Liver (tissue), 9 donors: ENCODE measurements around the gene CFDP1. TPM values are rescaled to one million over a fixed set of nuclear protein-coding genes. Genes with fewer than 3 reads are reported as not detected.

Source experiments
- DNase-seq: peaks from one replicate; pipeline ENCODE4 v3.0.0-alpha.2; 2017; ENCODE audit warnings: low spot score
- H3K27ac ChIP-seq, 2 donors: one replicate each; pipeline ENCODE4 v1.7.0; 2013; ENCODE audit warnings: inconsistent platforms in 2 of 2, low read length in 2 of 2, control low read depth in 1 of 2, low read depth in 1 of 2, mild to moderate bottlenecking in 1 of 2
- H3K27me3 ChIP-seq, 4 donors: one replicate each; pipeline versions ENCODE4 v1.6.1 to v1.7.0; 2013; ENCODE audit warnings: low read length in 3 of 4, inconsistent platforms in 1 of 4, mild to moderate bottlenecking in 1 of 4, moderate library complexity in 1 of 4; ENCODE audit not compliant: control insufficient read depth in 4 of 4, insufficient read depth in 4 of 4
- H3K36me3 ChIP-seq, 4 donors: one replicate each; pipeline versions ENCODE4 v1.6.1 to v1.7.0; 2013; ENCODE audit warnings: low read length in 3 of 4, mild to moderate bottlenecking in 3 of 4, low read depth in 1 of 4, moderate library complexity in 1 of 4; ENCODE audit not compliant: control insufficient read depth in 4 of 4, insufficient read depth in 3 of 4
- H3K4me1 ChIP-seq, 4 donors: one replicate each; pipeline versions ENCODE4 v1.6.1 to v1.7.0; 2013; ENCODE audit warnings: low read length in 3 of 4, mild to moderate bottlenecking in 3 of 4, moderate library complexity in 1 of 4; ENCODE audit not compliant: control insufficient read depth in 4 of 4, insufficient read depth in 4 of 4
- H3K4me3 ChIP-seq, 3 donors: one replicate each; pipeline versions ENCODE4 v1.6.1 to v1.7.0; 2013; ENCODE audit warnings: low read length in 3 of 3, control low read depth in 1 of 3, low read depth in 1 of 3, mild to moderate bottlenecking in 1 of 3
- H3K9ac ChIP-seq, 2 donors: one replicate each; pipeline ENCODE4 v1.7.0; 2013; ENCODE audit warnings: low read length in 2 of 2, mild to moderate bottlenecking in 2 of 2, moderate library complexity in 2 of 2, control low read depth in 1 of 2, low read depth in 1 of 2
- H3K9me3 ChIP-seq, 4 donors: one replicate each; pipeline versions ENCODE4 v1.6.1 to v1.7.0; 2013; ENCODE audit warnings: low read length in 3 of 4; ENCODE audit not compliant: control insufficient read depth in 4 of 4
- EGR1 ChIP-seq, 2 donors: IDR thresholded peaks; 2 replicates each; pipeline ENCODE4 v1.6.1; 2016 to 2018; ENCODE audit warnings: antibody characterized with exemption in 2 of 2, low read depth in 2 of 2
- FOXA1 ChIP-seq: IDR thresholded peaks from 2 replicates; pipeline ENCODE4 v1.6.1; 2016; ENCODE audit warnings: antibody characterized with exemption
- FOXA2 ChIP-seq: IDR thresholded peaks from 2 replicates; pipeline ENCODE4 v1.6.1; 2016; ENCODE audit warnings: antibody characterized with exemption
- GABPA ChIP-seq, 2 donors: IDR thresholded peaks in 1 of 2; conservative IDR thresholded peaks in 1 of 2; 2 replicates each; pipeline ENCODE4 v1.6.1; 2016; ENCODE audit warnings: antibody characterized with exemption in 2 of 2, mild to moderate bottlenecking in 1 of 2, moderate library complexity in 1 of 2
- HNF4A ChIP-seq, 2 donors: conservative IDR thresholded peaks; 2 replicates each; pipeline ENCODE4 v1.6.1; 2016; ENCODE audit warnings: antibody characterized with exemption in 2 of 2, mild to moderate bottlenecking in 2 of 2
- HNF4G ChIP-seq: IDR thresholded peaks from 2 replicates; pipeline ENCODE4 v1.6.1; 2016; ENCODE audit warnings: antibody characterized with exemption
- JUND ChIP-seq, 2 donors: IDR thresholded peaks; 2 replicates each; pipeline ENCODE4 v1.6.1; 2016; ENCODE audit warnings: antibody characterized with exemption in 2 of 2
- NR2F2 ChIP-seq: IDR thresholded peaks from 2 replicates; pipeline ENCODE4 v1.6.1; 2016; ENCODE audit warnings: antibody characterized with exemption
- RAD21 ChIP-seq, 2 donors: IDR thresholded peaks; 2 replicates each; pipeline ENCODE4 v1.6.1; 2016; ENCODE audit warnings: antibody characterized with exemption in 2 of 2, mild to moderate bottlenecking in 2 of 2
- RXRA ChIP-seq, 2 donors: IDR thresholded peaks; 2 replicates each; pipeline ENCODE4 v1.6.1; 2017 to 2018; ENCODE audit warnings: antibody characterized with exemption in 2 of 2, mild to moderate bottlenecking in 1 of 2
- SP1 ChIP-seq: IDR thresholded peaks from 2 replicates; pipeline ENCODE4 v1.6.1; 2018; ENCODE audit warnings: antibody characterized with exemption, mild to moderate bottlenecking
- TAF1 ChIP-seq: conservative IDR thresholded peaks from 2 replicates; pipeline ENCODE4 v1.6.1; 2016; ENCODE audit warnings: antibody characterized with exemption, mild to moderate bottlenecking
- YY1 ChIP-seq: IDR thresholded peaks from 2 replicates; pipeline ENCODE4 v1.6.1; 2016; ENCODE audit warnings: antibody characterized with exemption, mild to moderate bottlenecking
- WGBS: extraction: QIAGEN DNeasy Blood & Tissue Kit; methylation state at CpG from one replicate; pipeline ENCODE4 v1.1.7; 2013; 5-methylcytosine and 5-hydroxymethylcytosine counted together
- polyA plus RNA-seq, 2 donors: library from polyadenylated mRNA; stranded (reverse) in 1 of 2; unstranded in 1 of 2; fragments of 200-250 nt in 1 of 2; fragments of >200 nt in 1 of 2; fragmentation: Nextera tagmentation in 1 of 2; extraction: Ambion mirVana in 1 of 2; gene quantifications; one replicate each; pipeline versions ENCODE4 v1.2.1 to v1.2.3, GENCODE V29; 2013 to 2015
- total RNA-seq, 2 donors: library from RNA; depleted of rRNA; stranded (reverse); fragments of >200 nt; gene quantifications; one replicate each; pipeline ENCODE4 v1.2.3, GENCODE V29; 2014
- TF ChIP-seq, protein P1 (sequence below): IDR thresholded peaks from 2 replicates; pipeline ENCODE4 v1.6.1; 2016; ENCODE audit warnings: antibody characterized with exemption
- TF ChIP-seq, protein P2 (sequence below): IDR thresholded peaks from 2 replicates; pipeline ENCODE4 v1.6.1; 2016; ENCODE audit warnings: antibody characterized with exemption
- TF ChIP-seq, protein P3 (sequence below): IDR thresholded peaks from 2 replicates; pipeline ENCODE4 v1.6.1; 2016; ENCODE audit warnings: antibody characterized with exemption
- TF ChIP-seq, protein P4 (sequence below): fragments of 150-350 bp; IDR thresholded peaks from 2 replicates; pipeline ENCODE4 v1.5.1; 2017; ENCODE audit warnings: improper control_type of control experiment, low read depth, low read length; ENCODE audit not compliant: missing input control
- TF ChIP-seq, protein P5 (sequence below): IDR thresholded peaks from 2 replicates; pipeline ENCODE4 v1.6.1; 2016; ENCODE audit warnings: antibody characterized with exemption, mild to moderate bottlenecking
- donor health status: healthy.
- donor health status: healthy.
- donor health status: healthy.
- donor health status: healthy.
- donor health status: healthy.

The CFDP1 gene
- total and polyA plus RNA-seq, 4 donors, result 20.5 to 49.2 (median 33.9) TPM

DNA sequence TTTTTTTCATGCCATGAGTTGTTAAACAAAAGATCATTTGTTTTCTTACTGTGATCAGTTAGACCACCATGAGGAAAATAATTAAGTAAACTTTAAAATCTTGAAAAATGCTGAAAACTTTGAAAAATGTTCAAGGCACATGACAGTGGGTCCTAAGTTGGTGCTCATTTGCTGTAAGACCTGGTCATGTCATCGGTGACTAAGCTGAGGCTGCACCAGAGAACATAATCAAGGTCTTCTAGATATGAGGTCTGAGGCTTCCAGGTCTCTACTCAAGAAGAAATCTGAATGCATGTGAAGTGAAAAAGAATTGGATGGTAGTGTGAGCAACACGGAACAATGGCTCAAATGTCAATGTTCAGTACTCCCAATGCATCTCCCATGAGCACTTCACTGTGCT, 87.6 kb downstream of the CFDP1 start (continued):
- TF ChIP-seq RAD21 (IDR thresholded peaks at IDR 0.05) (no peak), YY1 (no peak), HNF4A (conservative IDR thresholded peaks at IDR 0.05) (no peak), FOXA1 (no peak)
- TF ChIP-seq, protein P1, sequence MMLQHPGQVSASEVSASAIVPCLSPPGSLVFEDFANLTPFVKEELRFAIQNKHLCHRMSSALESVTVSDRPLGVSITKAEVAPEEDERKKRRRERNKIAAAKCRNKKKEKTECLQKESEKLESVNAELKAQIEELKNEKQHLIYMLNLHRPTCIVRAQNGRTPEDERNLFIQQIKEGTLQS, result no peak

DNA sequence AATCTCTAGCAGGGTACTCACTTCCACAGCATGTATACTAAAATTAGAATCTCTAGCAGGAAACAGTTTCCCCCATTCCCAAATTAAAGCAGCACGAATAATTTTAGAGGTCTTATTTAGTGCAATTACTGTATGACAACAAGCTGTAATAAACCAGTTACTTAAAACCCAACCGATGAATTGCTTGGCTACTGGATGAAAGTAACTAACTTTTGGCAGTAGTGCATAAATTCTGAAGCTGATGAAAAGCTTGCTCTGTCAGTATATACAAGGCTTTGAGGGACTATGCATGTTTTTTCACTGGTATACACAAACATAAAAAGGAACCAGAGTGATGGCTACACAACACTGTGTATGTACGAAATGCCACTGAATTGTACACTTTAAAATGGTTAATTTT, 89.4 kb downstream of the CFDP1 start:
- DNase-seq, result no peak
- H3K9ac ChIP-seq, result no peak overlapping the region
- no peaks in the 10 kb centered on the region for H3K27me3 ChIP-seq
- H3K9me3 ChIP-seq, result no peaks in the 10 kb centered on the region
- TF ChIP-seq, protein P2, sequence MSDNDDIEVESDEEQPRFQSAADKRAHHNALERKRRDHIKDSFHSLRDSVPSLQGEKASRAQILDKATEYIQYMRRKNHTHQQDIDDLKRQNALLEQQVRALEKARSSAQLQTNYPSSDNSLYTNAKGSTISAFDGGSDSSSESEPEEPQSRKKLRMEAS, result no peak
- TF ChIP-seq HNF4A (conservative IDR thresholded peaks at IDR 0.05) (no peak), EGR1 (IDR thresholded peaks at IDR 0.05; ENCODE audit: low read depth in 2 of 2) (no peak), RAD21 (IDR thresholded peaks at IDR 0.05) (no peak), RXRA (IDR thresholded peaks at IDR 0.05) (no peak)
- TF ChIP-seq, protein P3, sequence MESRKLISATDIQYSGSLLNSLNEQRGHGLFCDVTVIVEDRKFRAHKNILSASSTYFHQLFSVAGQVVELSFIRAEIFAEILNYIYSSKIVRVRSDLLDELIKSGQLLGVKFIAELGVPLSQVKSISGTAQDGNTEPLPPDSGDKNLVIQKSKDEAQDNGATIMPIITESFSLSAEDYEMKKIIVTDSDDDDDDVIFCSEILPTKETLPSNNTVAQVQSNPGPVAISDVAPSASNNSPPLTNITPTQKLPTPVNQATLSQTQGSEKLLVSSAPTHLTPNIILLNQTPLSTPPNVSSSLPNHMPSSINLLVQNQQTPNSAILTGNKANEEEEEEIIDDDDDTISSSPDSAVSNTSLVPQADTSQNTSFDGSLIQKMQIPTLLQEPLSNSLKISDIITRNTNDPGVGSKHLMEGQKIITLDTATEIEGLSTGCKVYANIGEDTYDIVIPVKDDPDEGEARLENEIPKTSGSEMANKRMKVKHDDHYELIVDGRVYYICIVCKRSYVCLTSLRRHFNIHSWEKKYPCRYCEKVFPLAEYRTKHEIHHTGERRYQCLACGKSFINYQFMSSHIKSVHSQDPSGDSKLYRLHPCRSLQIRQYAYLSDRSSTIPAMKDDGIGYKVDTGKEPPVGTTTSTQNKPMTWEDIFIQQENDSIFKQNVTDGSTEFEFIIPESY, result no peak
- H3K27ac ChIP-seq, result peak overlapping the region in 1 of 2 donors; percentile 58
- H3K36me3 ChIP-seq, result peaks cover 0 to 5% (median 1%) of the 10 kb centered on the region in 4 donors
- H3K4me1 ChIP-seq, result peaks cover 2 to 20% (median 6%) of the 10 kb centered on the region in 4 donors
- WGBS, result 85% methylated on average over 3 of the region's 3 CpGs
- H3K4me3 ChIP-seq, result no peak overlapping the region

DNA sequence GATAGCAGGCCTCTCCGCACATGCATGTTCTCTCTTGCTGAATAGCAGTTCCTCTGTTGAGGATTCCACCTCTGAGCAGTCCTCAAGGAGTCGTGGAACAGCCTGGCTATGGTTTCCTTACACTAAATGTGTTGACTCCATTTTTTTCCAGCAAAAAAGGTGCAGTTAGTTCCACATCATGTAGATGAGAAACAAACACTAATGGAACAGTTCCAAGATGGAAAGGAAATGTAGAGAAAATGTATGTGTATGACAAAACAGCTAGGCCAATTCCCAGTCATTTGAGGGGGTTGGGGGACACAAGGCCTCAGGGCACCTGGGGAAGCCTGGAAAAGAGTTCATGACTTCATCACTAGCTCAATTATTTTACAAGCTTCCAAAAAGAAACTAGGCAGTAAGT, 90.0 kb downstream of the CFDP1 start:
- peak overlapping the region; percentile 58 for H3K27ac ChIP-seq
- H3K9me3 ChIP-seq, result no peaks in the 10 kb centered on the region
- H3K27me3 ChIP-seq, result no peaks in the 10 kb centered on the region
- WGBS, result 93% methylated on average over 2 of the region's 2 CpGs
- H3K9ac ChIP-seq, result no peak overlapping the region
- peaks cover 2 to 20% (median 6%) of the 10 kb centered on the region in 4 donors for H3K4me1 ChIP-seq
- H3K36me3 ChIP-seq, result peaks cover 0 to 5% (median 1%) of the 10 kb centered on the region in 4 donors
- TF ChIP-seq, protein P4, sequence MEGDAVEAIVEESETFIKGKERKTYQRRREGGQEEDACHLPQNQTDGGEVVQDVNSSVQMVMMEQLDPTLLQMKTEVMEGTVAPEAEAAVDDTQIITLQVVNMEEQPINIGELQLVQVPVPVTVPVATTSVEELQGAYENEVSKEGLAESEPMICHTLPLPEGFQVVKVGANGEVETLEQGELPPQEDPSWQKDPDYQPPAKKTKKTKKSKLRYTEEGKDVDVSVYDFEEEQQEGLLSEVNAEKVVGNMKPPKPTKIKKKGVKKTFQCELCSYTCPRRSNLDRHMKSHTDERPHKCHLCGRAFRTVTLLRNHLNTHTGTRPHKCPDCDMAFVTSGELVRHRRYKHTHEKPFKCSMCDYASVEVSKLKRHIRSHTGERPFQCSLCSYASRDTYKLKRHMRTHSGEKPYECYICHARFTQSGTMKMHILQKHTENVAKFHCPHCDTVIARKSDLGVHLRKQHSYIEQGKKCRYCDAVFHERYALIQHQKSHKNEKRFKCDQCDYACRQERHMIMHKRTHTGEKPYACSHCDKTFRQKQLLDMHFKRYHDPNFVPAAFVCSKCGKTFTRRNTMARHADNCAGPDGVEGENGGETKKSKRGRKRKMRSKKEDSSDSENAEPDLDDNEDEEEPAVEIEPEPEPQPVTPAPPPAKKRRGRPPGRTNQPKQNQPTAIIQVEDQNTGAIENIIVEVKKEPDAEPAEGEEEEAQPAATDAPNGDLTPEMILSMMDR, result no peak
- TF ChIP-seq FOXA1 (no peak), EGR1 (IDR thresholded peaks at IDR 0.05; ENCODE audit: low read depth in 2 of 2) (no peak), RAD21 (IDR thresholded peaks at IDR 0.05) (no peak), NR2F2 (no peak), YY1 (no peak), SP1 (no peak), GABPA (IDR thresholded peaks at IDR 0.05 in 1 of 2, conservative IDR thresholded peaks at IDR 0.05 in 1 of 2) (no peak), HNF4G (no peak), HNF4A (conservative IDR thresholded peaks at IDR 0.05) (no peak), JUND (IDR thresholded peaks at IDR 0.05) (no peak), RXRA (IDR thresholded peaks at IDR 0.05) (no peak), TAF1 (no peak), FOXA2 (no peak)
- TF ChIP-seq, protein P2, result no peak
- TF ChIP-seq, protein P5, sequence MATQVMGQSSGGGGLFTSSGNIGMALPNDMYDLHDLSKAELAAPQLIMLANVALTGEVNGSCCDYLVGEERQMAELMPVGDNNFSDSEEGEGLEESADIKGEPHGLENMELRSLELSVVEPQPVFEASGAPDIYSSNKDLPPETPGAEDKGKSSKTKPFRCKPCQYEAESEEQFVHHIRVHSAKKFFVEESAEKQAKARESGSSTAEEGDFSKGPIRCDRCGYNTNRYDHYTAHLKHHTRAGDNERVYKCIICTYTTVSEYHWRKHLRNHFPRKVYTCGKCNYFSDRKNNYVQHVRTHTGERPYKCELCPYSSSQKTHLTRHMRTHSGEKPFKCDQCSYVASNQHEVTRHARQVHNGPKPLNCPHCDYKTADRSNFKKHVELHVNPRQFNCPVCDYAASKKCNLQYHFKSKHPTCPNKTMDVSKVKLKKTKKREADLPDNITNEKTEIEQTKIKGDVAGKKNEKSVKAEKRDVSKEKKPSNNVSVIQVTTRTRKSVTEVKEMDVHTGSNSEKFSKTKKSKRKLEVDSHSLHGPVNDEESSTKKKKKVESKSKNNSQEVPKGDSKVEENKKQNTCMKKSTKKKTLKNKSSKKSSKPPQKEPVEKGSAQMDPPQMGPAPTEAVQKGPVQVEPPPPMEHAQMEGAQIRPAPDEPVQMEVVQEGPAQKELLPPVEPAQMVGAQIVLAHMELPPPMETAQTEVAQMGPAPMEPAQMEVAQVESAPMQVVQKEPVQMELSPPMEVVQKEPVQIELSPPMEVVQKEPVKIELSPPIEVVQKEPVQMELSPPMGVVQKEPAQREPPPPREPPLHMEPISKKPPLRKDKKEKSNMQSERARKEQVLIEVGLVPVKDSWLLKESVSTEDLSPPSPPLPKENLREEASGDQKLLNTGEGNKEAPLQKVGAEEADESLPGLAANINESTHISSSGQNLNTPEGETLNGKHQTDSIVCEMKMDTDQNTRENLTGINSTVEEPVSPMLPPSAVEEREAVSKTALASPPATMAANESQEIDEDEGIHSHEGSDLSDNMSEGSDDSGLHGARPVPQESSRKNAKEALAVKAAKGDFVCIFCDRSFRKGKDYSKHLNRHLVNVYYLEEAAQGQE, result no peak
- TF ChIP-seq, protein P3, result no peak
- TF ChIP-seq, protein P1, result no peak
- no peak for DNase-seq
- no peak overlapping the region for H3K4me3 ChIP-seq
